A549 (cell line): ENCODE results near the gene CLDN6. TPM values are rescaled to one million over a fixed set of nuclear protein-coding genes. Genes with fewer than 3 reads are reported as not detected.

Experiments used
- ATAC-seq, 2 experiments: fragments of 200-7000 bp in 1 of 2; fragments of >200 bp in 1 of 2; cut with Nextera tagmentation in 1 of 2; cut with Tn5 transposase in 1 of 2; 3 replicates each; pipeline versions ENCODE4 v1.8.0 to v1.9.1; 2018 to 2020; ENCODE audit warnings: mild to moderate bottlenecking in 1 of 2, moderate library complexity in 1 of 2
- CTCF ChIA-PET: fragments of 300-600 bp; sonication (Branson Sonifier 250); formaldehyde crosslinking; extraction: SDS; loops from one replicate; lab custom pipeline; 2021; ENCODE audit warnings: antibody characterized with exemption, inconsistent platforms; lab: Yijun Ruan, JAX
- POLR2A ChIA-PET: fragments of 350-600 bp; formaldehyde crosslinking; extraction: SDS; loops from one replicate; lab custom pipeline; 2021; ENCODE audit warnings: antibody characterized with exemption, inconsistent platforms; lab: Yijun Ruan, JAX
- DNase-seq, 2 experiments: peaks; one replicate each; pipeline versions ENCODE4 v3.0.0 to v3.0.0-alpha.2; 2011 to 2016; ENCODE audit warnings: low read depth in 1 of 2, low spot score in 1 of 2
- FAIRE-seq: peaks from 2 replicates; lab custom pipeline; 2011; peaks lifted over from hg19 to GRCh38; lab: Jason Lieb, UNC
- H3K27ac ChIP-seq, 2 experiments: fragments of >200 bp; sonication (Bioruptor Twin); formaldehyde crosslinking; 3 replicates each; pipeline ENCODE4 v1.5.1; 2016 to 2017
- H3K4me1 ChIP-seq: fragments of >200 bp; sonication (Bioruptor Twin); formaldehyde crosslinking; 3 replicates; pipeline ENCODE4 v1.6.1; 2016
- H3K4me2 ChIP-seq: fragments of >200 bp; sonication (Bioruptor Twin); formaldehyde crosslinking; 3 replicates; pipeline ENCODE4 v1.6.1; 2016
- H3K4me3 ChIP-seq: fragments of >200 bp; sonication (Bioruptor Twin); formaldehyde crosslinking; 3 replicates; pipeline ENCODE4 v1.5.1; 2016
- H3K9me3 ChIP-seq: fragments of >200 bp; sonication (Bioruptor Twin); formaldehyde crosslinking; 3 replicates; pipeline ENCODE4 v1.6.1; 2016
- CHD2 ChIP-seq: fragments of 150-350 bp; IDR thresholded peaks from 2 replicates; pipeline ENCODE4 v1.6.1; 2014; ENCODE audit warnings: low read length; ENCODE audit not compliant: partially characterized antibody
- ESRRA ChIP-seq: fragments of 150-350 bp; IDR thresholded peaks from 2 replicates; pipeline ENCODE4 v1.6.1; 2014; ENCODE audit warnings: mild to moderate bottlenecking, low read length, borderline replicate concordance
- FOSL2 ChIP-seq, 2 experiments: fragments of 450-650 bp in 1 of 2; fragments of >200 bp in 1 of 2; sonication (Bioruptor Twin) in 1 of 2; formaldehyde crosslinking; IDR thresholded peaks; 2 replicates each; pipeline versions ENCODE4 v1.5.0 to v1.6.1; 2016 to 2020; ENCODE audit warnings: mild to moderate bottlenecking in 1 of 2, moderate library complexity in 1 of 2
- HEYL ChIP-seq: fragments of 250-450 bp; sonication (Bioruptor Pico); IDR thresholded peaks from 2 replicates; pipeline ENCODE4 v1.8.0; 2021; ENCODE audit warnings: mild to moderate bottlenecking, moderate library complexity
- JUN ChIP-seq, 2 experiments: fragments of >200 bp; sonication (Bioruptor Twin); formaldehyde crosslinking; IDR thresholded peaks; 2 replicates in 1 of 2; 3 replicates in 1 of 2; pipeline ENCODE4 v1.6.1; 2016 to 2017
- MYC ChIP-seq: IDR thresholded peaks from 2 replicates; pipeline ENCODE4 v1.6.1; 2012; ENCODE audit warnings: mild to moderate bottlenecking, inconsistent platforms, low read length, improper control_type of control experiment, borderline replicate concordance
- NR3C1 ChIP-seq: fragments of >200 bp; sonication (Bioruptor Twin); formaldehyde crosslinking; IDR thresholded peaks from 3 replicates; pipeline ENCODE4 v1.6.1; 2017
- POLR2A ChIP-seq: IDR thresholded peaks from 2 replicates; pipeline ENCODE4 v1.6.1; 2012; ENCODE audit warnings: mild to moderate bottlenecking, low read length
- RAD21 ChIP-seq, 2 experiments: fragments of >200 bp in 1 of 2; sonication (Bioruptor Twin) in 1 of 2; formaldehyde crosslinking in 1 of 2; IDR thresholded peaks in 1 of 2; conservative IDR thresholded peaks in 1 of 2; 2 replicates in 1 of 2; 3 replicates in 1 of 2; pipeline ENCODE4 v1.6.1; 2012 to 2018; ENCODE audit warnings: inconsistent platforms in 1 of 2
- RCOR1 ChIP-seq: fragments of 150-350 bp; IDR thresholded peaks from 2 replicates; pipeline ENCODE4 v1.6.1; 2014; ENCODE audit warnings: antibody characterized with exemption, low read length, low read depth
- SMC3 ChIP-seq: fragments of >200 bp; sonication (Bioruptor Twin); formaldehyde crosslinking; IDR thresholded peaks from 3 replicates; pipeline ENCODE4 v1.6.1; 2018; ENCODE audit warnings: inconsistent platforms
- TP53 ChIP-seq: fragments of 250-450 bp; sonication (Bioruptor Pico); IDR thresholded peaks from 2 replicates; pipeline ENCODE4 v1.5.0; 2021; ENCODE audit warnings: mild to moderate bottlenecking, moderate library complexity
- ZNF302 ChIP-seq: fragments of 250-450 bp; sonication (Bioruptor Pico); IDR thresholded peaks from 2 replicates; pipeline ENCODE4 v1.9.0; 2021; ENCODE audit warnings: inconsistent platforms, mild to moderate bottlenecking, moderate library complexity
- WGBS: methylation state at CpG from one replicate; pipeline ENCODE4 v1.1.6; 2017; ENCODE audit errors: missing lambda C conversion rate; 5-methylcytosine and 5-hydroxymethylcytosine counted together
- polyA plus RNA-seq, 4 experiments: library from polyadenylated mRNA; depleted of rRNA in 3 of 4; stranded (reverse); fragments of >200 nt; fragmentation: RNase III in 1 of 4; extraction: RNeasy Plus Mini Kit Qiagen cat#74134 plus additional on column Dnase treatment in 1 of 4; gene quantifications; 2 replicates in 3 of 4; 3 replicates in 1 of 4; pipeline ENCODE4 v1.2.3, GENCODE V29; 2011 to 2017
- TF ChIP-seq, protein P1 (sequence below): IDR thresholded peaks from 2 replicates; pipeline ENCODE4 v1.6.1; 2012; ENCODE audit warnings: low read depth, borderline replicate concordance
- TF ChIP-seq, protein P2 (sequence below): IDR thresholded peaks from 2 replicates; pipeline ENCODE4 v1.6.1; 2012
- TF ChIP-seq, protein P3 (sequence below): fragments of 450-650 bp; IDR thresholded peaks from 2 replicates; pipeline ENCODE4 v1.6.1; 2014; ENCODE audit warnings: antibody characterized with exemption
- TF ChIP-seq, protein P4 (sequence below): fragments of >200 bp; sonication (Bioruptor Twin); formaldehyde crosslinking; IDR thresholded peaks from 3 replicates; pipeline ENCODE4 v1.5.1; 2016
- TF ChIP-seq, protein P5 (sequence below): fragments of 200-600 bp; sonication (generic); IDR thresholded peaks from 2 replicates; pipeline ENCODE4 v1.6.1; 2016; ENCODE audit warnings: antibody characterized with exemption, mild to moderate bottlenecking, moderate library complexity

The CLDN6 gene
- polyA plus RNA-seq, 2 of the 4 experiments (the other 2 are of a cell fraction): 0.25 TPM; not detected in 1

DNA sequence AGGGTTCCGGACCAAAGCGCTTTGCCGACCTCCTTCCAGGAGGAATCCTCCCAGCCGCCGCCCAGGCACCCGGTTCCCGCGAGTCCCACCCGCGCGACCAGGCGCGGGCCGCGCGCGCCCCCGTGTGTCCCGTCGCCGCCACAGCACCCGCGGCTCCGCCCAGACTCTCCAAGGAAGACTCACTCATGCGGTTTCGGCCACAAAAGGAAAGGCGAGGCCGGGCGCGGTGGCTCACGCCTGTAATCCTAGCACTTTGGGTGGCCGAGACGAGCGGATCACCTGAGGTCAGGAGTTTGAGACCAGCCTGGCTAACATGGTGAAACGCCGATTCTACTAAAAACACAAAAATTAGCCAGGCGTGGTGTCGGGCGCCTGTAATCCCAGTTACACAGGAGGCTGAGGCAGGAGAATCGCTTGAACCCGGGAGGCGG is 34.3 kb downstream of the CLDN6 start:
- DNase-seq (peak; percentile 81 to 91), ATAC-seq (peak; percentile 69 to 74), FAIRE-seq (no peak)
- TF ChIP-seq ZNF302 (CRISPR knock-in tag) (no peak), SMC3 (peak; percentile 58), HEYL (CRISPR knock-in tag) (no peak), TP53 (CRISPR knock-in tag) (peak; percentile 70; the same call in 1 of the 2 replicates), NR3C1 (no peak), CHD2 (peak; percentile 77), POLR2A (peak; percentile 34), JUN (IDR thresholded peaks at IDR 0.05) (0 out of 5 replicates have a peak, but pooled peaks of 1 of the 2 experiments have one; percentile 25), FOSL2 (IDR thresholded peaks at IDR 0.05) (no peak), FOSL2 (CRISPR knock-in tag; IDR thresholded peaks at IDR 0.05) (peak; percentile 8; the same call in 1 of the 2 replicates), RAD21 (conservative IDR thresholded peaks at IDR 0.05 in 1 of 2, IDR thresholded peaks at IDR 0.05 in 1 of 2) (peak; percentile 64 to 86; a peak in 4 of 5 replicates), MYC (0 out of 2 replicates have a peak, but pooled peaks have one; percentile 51), ESRRA (no peak)
- TF ChIP-seq, protein P1, sequence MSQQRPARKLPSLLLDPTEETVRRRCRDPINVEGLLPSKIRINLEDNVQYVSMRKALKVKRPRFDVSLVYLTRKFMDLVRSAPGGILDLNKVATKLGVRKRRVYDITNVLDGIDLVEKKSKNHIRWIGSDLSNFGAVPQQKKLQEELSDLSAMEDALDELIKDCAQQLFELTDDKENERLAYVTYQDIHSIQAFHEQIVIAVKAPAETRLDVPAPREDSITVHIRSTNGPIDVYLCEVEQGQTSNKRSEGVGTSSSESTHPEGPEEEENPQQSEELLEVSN: peak; percentile 41; the same call in 1 of the 2 replicates
- TF ChIP-seq, protein P2, sequence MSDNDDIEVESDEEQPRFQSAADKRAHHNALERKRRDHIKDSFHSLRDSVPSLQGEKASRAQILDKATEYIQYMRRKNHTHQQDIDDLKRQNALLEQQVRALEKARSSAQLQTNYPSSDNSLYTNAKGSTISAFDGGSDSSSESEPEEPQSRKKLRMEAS: peak; percentile 88
- TF ChIP-seq, protein P3, sequence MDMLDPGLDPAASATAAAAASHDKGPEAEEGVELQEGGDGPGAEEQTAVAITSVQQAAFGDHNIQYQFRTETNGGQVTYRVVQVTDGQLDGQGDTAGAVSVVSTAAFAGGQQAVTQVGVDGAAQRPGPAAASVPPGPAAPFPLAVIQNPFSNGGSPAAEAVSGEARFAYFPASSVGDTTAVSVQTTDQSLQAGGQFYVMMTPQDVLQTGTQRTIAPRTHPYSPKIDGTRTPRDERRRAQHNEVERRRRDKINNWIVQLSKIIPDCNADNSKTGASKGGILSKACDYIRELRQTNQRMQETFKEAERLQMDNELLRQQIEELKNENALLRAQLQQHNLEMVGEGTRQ: no peak
- TF ChIP-seq, protein P4, sequence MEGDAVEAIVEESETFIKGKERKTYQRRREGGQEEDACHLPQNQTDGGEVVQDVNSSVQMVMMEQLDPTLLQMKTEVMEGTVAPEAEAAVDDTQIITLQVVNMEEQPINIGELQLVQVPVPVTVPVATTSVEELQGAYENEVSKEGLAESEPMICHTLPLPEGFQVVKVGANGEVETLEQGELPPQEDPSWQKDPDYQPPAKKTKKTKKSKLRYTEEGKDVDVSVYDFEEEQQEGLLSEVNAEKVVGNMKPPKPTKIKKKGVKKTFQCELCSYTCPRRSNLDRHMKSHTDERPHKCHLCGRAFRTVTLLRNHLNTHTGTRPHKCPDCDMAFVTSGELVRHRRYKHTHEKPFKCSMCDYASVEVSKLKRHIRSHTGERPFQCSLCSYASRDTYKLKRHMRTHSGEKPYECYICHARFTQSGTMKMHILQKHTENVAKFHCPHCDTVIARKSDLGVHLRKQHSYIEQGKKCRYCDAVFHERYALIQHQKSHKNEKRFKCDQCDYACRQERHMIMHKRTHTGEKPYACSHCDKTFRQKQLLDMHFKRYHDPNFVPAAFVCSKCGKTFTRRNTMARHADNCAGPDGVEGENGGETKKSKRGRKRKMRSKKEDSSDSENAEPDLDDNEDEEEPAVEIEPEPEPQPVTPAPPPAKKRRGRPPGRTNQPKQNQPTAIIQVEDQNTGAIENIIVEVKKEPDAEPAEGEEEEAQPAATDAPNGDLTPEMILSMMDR: peak; percentile 90
- TF ChIP-seq, protein P5, sequence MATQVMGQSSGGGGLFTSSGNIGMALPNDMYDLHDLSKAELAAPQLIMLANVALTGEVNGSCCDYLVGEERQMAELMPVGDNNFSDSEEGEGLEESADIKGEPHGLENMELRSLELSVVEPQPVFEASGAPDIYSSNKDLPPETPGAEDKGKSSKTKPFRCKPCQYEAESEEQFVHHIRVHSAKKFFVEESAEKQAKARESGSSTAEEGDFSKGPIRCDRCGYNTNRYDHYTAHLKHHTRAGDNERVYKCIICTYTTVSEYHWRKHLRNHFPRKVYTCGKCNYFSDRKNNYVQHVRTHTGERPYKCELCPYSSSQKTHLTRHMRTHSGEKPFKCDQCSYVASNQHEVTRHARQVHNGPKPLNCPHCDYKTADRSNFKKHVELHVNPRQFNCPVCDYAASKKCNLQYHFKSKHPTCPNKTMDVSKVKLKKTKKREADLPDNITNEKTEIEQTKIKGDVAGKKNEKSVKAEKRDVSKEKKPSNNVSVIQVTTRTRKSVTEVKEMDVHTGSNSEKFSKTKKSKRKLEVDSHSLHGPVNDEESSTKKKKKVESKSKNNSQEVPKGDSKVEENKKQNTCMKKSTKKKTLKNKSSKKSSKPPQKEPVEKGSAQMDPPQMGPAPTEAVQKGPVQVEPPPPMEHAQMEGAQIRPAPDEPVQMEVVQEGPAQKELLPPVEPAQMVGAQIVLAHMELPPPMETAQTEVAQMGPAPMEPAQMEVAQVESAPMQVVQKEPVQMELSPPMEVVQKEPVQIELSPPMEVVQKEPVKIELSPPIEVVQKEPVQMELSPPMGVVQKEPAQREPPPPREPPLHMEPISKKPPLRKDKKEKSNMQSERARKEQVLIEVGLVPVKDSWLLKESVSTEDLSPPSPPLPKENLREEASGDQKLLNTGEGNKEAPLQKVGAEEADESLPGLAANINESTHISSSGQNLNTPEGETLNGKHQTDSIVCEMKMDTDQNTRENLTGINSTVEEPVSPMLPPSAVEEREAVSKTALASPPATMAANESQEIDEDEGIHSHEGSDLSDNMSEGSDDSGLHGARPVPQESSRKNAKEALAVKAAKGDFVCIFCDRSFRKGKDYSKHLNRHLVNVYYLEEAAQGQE: peak; percentile 79
- peak overlapping the region; percentile 36 for H3K4me3 ChIP-seq
- no peaks in the 10 kb centered on the region for H3K9me3 ChIP-seq
- ChIA-PET POLR2A (interaction anchor here (1.3 kb wide), 1 partner anchor 36 kb away, joined by 5 read pairs; the partner anchor contains the start of gene TNFRSF12A), CTCF (interaction anchor here (0.8 to 3.9 kb wide), 10 partner anchors 10 to 215 kb away, joined by 3 to 18 read pairs (median 4); no protein-coding TSS in a partner anchor)
- H3K4me2 ChIP-seq: peak overlapping the region; percentile 81
- H3K4me1 ChIP-seq: peaks cover 18% of the 10 kb centered on the region; the same call in 2 of the 3 replicates
- H3K27ac ChIP-seq: peak overlapping the region; percentile 70 to 84
- 8% methylated on average over 35 of the region's 42 CpGs for WGBS

DNA sequence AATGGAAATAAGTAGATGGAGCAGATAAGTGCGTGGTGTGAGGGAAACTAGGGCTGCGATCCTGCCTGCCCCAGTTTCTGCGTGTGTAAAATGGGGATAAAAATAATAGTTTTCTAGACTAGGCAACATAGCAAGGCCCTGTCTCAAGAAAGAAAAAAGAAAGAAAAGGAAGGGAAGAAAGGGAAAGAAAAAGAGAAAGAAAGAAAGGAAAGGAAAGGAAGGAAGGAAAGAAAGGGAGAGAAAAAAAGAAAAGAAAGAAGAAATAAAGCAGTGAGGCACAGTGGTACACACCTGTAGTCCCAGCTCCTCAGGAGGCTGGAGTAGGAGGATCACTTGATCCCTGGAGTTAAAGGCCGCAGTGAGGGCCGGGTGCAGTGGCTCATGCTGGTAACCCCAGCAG is 35.6 kb downstream of the CLDN6 start:
- CTCF ChIA-PET: interaction anchor here (0.7 to 3.9 kb wide), 11 partner anchors 8 to 92 kb away, joined by 3 to 27 read pairs (median 5); partner anchors contain the start of gene PAQR4
- no peak for DNase-seq
- no peak for FAIRE-seq
- H3K9me3 ChIP-seq: no peaks in the 10 kb centered on the region
- no peak for ATAC-seq
- POLR2A ChIA-PET: no interaction called here
- peaks cover 18% of the 10 kb centered on the region; the same call in 2 of the 3 replicates for H3K4me1 ChIP-seq
- no peak for TF ChIP-seq RCOR1
- no peak overlapping the region for H3K27ac ChIP-seq
- no peak overlapping the region for H3K4me2 ChIP-seq
- H3K4me3 ChIP-seq: no peak overlapping the region
- WGBS: 85% methylated on average over 5 of the region's 5 CpGs
